ENCODE results near the gene TFB1M. TPM values are rescaled to one million over a fixed set of nuclear protein-coding genes. Genes with fewer than 3 reads are reported as not detected.

Gene TFB1M
- total RNA-seq, 2 donors from 2014 or later = 38.8 to 43.0 TPM

GRCh38 chr6:155328074-155328538 lies 13.8 kb upstream of the TFB1M start:
- Histone ChIP-seq H3K36me3 (ENCODE audit: control insufficient read depth, insufficient read depth, low read length) (no peaks in the 10 kb centered on the region), H3K4me1 (ENCODE audit: control insufficient read depth, insufficient read depth, low read length) (peaks cover 8% of the 10 kb centered on the region), H3K9ac (ENCODE audit: extremely low read depth, low read length, poor library complexity, severe bottlenecking) (no peak overlapping the region), H3K27ac (ENCODE audit: low read depth, low read length) (no peak overlapping the region), H3K27me3 (ENCODE audit: control insufficient read depth, insufficient read depth, low read length, poor library complexity, severe bottlenecking) (no peaks in the 10 kb centered on the region), H3K4me3 (ENCODE audit: low read length) (peak overlapping the region; percentile 53), H3K9me3 (ENCODE audit: control insufficient read depth, low read length) (no peaks in the 10 kb centered on the region)
- Mint-ChIP-seq H3K36me3 (ENCODE audit: low read depth) (no peaks in the 10 kb centered on the region), H3K27ac (peak overlapping the region; percentile 88), H3K9me3 (no peaks in the 10 kb centered on the region), H3K27me3 (ENCODE audit: insufficient read depth) (no peaks in the 10 kb centered on the region), H3K4me3 (peak overlapping the region; percentile 32), H3K4me1 (peaks cover 32% of the 10 kb centered on the region)
- 76 to 81% methylated on average over 3 to 6 of the region's 6 CpGs for WGBS, 2 experiments (ENCODE audit: insufficient coverage in 1 of 2, insufficient read length in 1 of 2)
- TF ChIP-seq CTCF (conservative IDR thresholded peaks at IDR 0.05) = no peak
- DNase-seq = no peak

GRCh38 chr6:155327326-155328073 lies 13.2 kb upstream of the TFB1M start:
- H3K27ac Mint-ChIP-seq = peak overlapping the region; percentile 33

More at GRCh38 chr6:155327326-155328073, 13.2 kb upstream of the TFB1M start:
- H3K4me3 ChIP-seq (ENCODE audit: low read length) = peak overlapping the region; percentile 53
- no peaks in the 10 kb centered on the region for H3K9me3 Mint-ChIP-seq
- WGBS, 2 experiments (ENCODE audit: insufficient coverage in 1 of 2, insufficient read length in 1 of 2) = 0% methylated on average over 1 of the region's 1 CpG
- TF ChIP-seq CTCF (conservative IDR thresholded peaks at IDR 0.05) = peak; percentile 94
- H3K9me3 ChIP-seq (ENCODE audit: control insufficient read depth, low read length) = no peaks in the 10 kb centered on the region
- H3K4me3 Mint-ChIP-seq = peak overlapping the region; percentile 32
- peaks cover 32% of the 10 kb centered on the region for H3K4me1 Mint-ChIP-seq
- no peaks in the 10 kb centered on the region for H3K27me3 ChIP-seq (ENCODE audit: control insufficient read depth, insufficient read depth, low read length, poor library complexity, severe bottlenecking)
- peaks cover 8% of the 10 kb centered on the region for H3K4me1 ChIP-seq (ENCODE audit: control insufficient read depth, insufficient read depth, low read length)
- no peak overlapping the region for H3K27ac ChIP-seq (ENCODE audit: low read depth, low read length)
- DNase-seq = peak; percentile 82
- H3K36me3 Mint-ChIP-seq (ENCODE audit: low read depth) = no peaks in the 10 kb centered on the region
- no peaks in the 10 kb centered on the region for H3K27me3 Mint-ChIP-seq (ENCODE audit: insufficient read depth)
- no peak overlapping the region for H3K9ac ChIP-seq (ENCODE audit: extremely low read depth, low read length, poor library complexity, severe bottlenecking)
- no peaks in the 10 kb centered on the region for H3K36me3 ChIP-seq (ENCODE audit: control insufficient read depth, insufficient read depth, low read length)
